GM11168 (cell line): ENCODE data around the gene PPP1R18.

Experiments
- in situ Hi-C: fragments of 300-500 bp; cut with MboI; formaldehyde crosslinking; loops from one replicate; pipeline ENCODE4 v1.12.0; 2022; ENCODE audit warnings: low sequenced_read_pairs; ENCODE audit not compliant: unreplicated experiment

PPP1R18 gene

DNA sequence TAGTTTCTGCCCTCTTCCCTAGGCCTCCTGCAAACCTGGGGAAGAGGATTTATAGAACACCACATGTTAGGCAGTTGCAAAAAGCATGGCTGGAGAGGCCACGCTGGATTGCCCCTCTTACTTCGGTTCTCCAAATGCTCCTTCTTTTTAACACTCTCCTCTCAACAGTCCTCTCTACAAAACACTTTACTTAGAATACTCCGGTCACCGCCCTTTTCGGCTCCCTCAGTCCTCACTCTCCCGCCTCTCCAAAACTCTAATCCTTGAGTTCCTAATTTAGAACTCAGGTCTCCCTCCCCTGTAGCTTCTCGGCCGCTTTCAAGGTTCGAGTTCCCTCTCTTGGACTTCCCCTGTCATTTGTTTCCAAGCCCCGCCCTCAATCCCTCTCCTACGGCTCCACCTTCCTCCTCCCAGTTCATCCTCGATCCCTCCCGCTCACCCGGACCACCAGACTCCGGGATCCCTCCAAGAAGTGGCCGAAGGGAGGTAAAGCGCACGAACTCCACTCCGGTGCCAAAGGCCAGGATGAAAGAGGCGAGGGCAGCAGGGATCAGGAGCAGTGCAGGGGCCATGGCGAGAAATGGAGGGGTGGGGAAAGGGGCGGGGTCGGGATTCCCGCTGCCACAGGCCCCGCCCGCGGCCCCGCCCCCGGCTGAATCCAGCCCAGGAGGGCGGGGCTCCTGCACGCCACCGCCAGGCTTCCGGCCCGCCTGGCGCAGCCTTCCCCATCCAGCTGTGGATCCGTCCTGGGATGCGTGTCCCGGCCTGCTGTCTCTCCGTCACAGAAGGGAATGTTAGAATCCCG, 4.2 kb upstream of the PPP1R18 start, which contains the start of gene NRM:
Gene NRM, minus strand, starts transcription at position 582 of the 805 bp plus-strand sequence. Its CDS starts 10 bp downstream, at position 572.
- in situ Hi-C loops = no loop called here

DNA sequence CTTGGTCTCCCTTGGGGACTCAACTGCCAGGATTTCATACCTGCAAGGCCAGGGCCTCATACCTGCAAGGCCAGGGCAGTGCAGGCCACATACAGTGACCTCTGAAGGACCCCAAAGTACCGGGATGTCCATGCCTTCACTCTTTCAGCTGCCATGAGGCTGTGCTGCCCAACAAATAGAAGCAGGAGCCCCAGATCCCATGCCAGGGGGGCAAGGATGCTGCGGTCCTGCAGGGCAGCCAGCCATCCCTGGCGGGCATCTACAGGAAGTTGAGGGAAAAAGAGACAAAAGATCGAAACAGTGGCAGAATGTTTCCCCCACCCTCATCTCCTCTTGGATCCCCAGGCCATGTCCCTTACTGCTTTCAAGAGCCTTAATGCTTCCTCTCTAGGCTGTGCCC, 3.5 kb upstream of the PPP1R18 start:
- in situ Hi-C loops = no loop called here

DNA sequence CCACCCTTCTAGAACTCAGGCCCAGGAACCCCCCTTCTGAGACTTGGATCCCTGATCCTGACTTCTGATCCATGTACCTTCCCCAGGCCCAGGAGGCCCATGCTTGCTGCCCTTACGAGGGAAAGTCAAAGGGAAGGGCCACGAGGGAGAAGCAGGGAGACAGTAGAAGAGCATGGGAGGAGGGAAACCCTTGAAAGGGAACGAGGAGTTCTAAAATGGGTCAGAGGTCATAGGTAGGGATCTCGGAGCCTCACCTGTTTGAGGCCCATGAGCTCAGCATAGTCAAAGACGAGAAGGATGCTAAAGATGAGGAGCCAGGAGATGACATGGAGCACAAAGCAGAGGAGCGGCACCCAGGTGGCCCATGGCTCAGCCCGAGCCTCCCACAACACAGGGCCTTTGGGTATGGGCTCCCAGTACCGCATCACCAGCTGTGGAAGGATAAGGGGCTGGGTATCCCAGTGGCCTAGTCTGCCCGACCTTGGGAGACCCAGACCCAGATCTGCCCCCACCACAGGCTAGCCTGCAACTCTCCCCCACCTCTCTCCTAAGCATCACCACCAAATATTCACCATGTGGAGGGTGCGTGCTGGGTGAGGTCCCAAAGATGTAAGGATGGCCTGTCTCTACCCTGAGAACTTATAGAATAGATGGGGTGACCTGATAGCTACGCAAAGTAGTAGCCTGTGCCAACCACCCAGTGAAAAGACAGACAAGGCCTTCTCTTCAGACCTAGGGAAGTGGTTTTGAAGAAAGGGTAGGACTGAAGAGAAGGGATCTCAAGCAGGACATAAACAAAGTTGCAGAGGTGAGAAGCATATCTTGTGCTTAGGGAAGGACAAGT, 2.8 kb upstream of the PPP1R18 start:
- in situ Hi-C loops = no loop called here

DNA sequence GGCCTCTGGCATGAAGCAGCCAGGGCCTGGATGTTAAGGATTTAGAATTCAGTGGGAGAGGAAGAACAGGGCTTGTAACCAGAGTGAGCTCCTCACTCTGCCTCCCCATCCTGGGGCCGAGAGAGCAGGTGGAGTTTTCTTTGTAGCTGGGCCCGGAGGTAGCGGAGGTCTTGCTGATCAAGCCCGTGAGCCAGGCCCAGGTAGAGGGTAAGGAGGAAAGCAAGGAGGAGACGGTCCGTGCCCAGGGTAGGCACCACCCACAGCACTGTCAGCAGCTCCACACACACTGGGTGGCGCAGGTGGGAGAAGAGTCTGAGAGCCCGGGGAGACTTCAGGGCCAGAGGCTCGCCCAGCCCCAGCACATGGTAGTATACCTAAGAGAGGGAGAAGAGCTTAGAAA, 2.1 kb upstream of the PPP1R18 start:
- in situ Hi-C loops = no loop called here

DNA sequence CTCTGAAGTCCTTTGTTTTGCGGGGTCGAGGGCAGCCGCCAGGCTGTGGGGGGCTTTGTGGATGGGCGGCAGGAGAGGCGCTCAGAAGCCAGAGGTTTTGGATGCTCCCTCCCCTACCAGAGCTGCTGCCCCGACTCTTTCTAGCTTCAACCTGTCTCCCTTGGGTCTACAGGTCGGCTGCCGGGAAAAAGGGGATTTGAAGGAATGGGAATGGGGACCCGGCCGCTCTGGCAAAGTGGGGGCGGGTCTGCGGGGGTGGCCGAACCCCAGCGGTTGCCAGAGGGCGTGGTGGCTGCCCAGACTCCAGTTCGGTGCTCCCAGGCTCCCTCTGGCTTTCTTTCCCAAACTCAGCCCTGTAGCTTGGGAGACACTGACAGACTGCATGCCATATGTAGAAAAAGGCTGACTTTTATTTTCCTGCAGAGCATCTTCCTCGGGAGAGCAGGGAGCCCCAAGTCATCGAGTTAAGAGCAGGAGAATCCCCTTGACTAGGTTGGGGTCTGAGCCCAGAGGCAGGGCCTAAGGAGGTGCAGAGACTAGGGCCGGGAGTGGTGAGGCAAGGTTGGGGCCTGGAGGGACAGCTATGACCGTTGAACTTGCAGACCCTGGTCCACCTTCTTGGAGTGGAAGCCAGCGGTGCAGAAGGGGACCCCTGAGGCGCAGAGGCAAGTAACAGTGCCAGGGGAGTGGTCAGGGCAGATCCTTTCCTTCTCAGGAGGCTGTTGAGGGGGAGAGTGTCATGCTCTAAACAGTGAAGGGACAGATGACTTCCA, 1.4 kb upstream of the PPP1R18 start:
- in situ Hi-C loops = no loop called here

DNA sequence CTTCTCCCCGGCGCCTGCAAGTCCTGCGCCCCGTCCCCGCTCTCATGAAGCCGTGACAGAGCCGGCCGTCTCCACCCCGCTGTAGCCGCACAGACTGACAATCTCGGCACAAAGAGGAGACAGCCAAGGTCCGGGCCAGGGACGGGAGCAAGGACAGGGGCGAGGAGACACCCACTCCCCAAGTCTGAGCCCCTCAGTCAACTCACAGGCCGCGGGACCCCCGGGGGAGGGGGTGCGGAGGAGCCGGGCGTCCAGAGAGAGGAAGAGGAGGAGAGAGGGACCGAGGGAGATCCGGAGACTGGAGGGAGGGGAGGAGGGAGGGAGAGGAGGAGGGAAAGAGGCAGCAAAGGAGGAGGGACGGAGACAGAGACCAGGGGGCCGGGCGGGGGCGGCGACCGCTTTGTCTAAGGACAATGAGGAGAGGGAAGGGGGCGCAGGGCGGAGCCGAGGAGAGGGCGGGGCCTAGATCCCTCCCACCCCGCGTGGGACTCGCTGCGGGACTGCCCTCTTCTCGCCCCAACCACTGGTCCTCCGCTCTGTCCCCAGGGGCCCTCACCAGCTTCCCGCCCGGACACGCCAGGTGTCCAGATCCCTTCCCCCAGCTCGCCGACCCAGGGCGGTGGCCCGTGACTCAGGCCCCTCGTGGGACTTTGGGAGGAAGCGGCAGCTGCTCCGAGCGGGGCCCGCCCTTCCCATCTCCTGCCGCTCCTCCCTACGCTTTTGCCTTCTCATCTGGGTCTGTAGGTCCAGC, 638 bp upstream of the PPP1R18 start:
- in situ Hi-C loops = no loop called here

DNA sequence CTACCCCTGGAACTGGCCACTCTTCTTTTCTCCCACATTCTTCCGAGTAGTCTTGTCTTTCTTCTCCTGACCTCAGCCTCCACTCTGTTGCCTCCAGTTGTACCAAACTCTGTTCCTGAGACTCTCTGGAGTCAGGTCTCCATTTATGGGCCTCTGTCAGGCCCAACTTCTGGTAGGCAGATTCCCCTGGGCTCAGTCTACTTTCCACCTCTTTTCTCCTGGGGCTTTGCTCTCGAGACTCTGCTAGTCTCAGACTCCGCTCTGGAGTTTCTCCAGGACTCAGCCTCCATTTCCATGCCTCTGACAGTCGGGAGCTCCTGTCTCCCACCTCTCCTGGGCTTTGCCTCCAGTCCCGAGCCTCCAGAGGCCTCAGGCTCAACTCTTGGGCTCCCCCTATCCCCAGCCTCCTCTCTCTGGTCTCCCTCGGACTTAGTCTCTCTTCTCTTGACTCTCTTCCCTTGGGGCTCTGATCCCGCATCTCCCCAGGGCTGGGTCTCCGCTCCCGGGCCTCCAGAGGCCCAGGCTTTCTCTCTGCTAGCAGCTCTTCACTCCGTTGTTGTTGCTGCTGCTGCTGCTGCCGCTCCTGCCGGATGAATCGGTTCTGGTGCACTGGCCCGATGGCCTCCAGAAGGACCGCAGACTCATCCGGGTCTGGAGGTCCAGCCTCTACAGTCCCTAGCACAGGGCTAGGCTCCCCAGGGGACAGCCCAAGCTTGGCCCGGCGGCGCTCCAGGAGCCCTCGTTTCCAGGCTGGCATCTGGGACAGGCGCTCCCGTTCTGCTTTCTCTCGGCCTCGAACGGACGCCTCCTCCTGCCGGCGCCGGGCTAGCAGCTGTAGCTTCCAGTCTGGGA, 1.1 kb downstream of the PPP1R18 start:
- in situ Hi-C loops = no loop called here

DNA sequence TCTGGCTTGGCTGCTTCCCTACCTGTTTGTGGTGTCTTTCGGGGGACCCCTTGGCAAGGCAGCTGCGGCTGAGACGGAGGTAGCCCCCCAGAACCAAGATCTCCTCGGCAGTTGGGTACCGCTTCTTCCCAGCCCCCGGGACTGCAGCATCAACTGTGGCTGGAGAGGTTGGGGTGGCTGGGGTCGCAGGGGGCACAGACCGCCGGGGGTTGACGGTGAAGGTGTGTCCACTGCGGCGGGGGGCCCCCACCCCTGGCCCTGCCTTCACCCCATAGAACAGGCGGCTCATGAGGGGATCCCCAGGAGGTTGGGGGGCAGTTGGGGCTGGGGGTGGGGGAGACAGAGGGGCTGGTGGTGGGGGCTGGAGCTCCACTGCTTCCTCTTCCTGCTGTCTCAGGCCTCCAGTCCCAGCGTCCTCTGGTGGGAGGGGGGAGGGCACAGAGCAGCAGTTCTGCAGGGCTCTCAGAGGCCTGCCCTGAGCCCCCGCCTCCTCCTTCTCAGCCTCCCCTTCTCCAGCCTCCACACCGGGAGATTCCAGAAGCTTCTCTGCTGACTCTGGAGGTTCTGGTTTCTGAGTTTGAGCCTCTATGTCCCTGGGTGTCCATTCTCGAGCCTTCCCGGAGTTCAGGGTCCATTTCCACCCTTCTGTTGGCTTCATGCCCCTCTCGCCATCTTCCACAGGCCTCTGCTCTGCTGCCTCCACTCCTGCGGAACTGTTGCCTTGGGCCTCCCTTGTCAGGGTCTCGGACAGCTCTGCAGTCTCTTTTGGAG, 1.9 kb downstream of the PPP1R18 start:
- in situ Hi-C loops = no loop called here

DNA sequence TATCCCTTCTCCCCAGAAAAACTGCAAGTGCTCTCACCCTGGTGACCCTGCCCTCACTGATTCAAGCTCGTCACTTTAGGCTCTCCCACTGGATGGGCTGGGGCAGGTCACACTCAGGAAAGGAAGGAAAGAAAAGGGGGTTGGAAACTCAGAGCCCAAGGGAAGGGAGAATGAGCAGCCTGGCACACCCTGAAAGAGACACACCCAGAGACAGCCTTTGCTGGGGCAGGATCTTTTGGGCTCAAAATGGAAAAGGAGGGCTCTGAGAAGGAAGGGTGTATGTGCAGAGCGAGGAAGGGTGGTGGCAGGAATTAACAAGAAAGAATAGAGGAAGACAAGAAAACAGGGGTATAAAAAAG, 2.5 kb downstream of the PPP1R18 start:
- in situ Hi-C loops = no loop called here

DNA sequence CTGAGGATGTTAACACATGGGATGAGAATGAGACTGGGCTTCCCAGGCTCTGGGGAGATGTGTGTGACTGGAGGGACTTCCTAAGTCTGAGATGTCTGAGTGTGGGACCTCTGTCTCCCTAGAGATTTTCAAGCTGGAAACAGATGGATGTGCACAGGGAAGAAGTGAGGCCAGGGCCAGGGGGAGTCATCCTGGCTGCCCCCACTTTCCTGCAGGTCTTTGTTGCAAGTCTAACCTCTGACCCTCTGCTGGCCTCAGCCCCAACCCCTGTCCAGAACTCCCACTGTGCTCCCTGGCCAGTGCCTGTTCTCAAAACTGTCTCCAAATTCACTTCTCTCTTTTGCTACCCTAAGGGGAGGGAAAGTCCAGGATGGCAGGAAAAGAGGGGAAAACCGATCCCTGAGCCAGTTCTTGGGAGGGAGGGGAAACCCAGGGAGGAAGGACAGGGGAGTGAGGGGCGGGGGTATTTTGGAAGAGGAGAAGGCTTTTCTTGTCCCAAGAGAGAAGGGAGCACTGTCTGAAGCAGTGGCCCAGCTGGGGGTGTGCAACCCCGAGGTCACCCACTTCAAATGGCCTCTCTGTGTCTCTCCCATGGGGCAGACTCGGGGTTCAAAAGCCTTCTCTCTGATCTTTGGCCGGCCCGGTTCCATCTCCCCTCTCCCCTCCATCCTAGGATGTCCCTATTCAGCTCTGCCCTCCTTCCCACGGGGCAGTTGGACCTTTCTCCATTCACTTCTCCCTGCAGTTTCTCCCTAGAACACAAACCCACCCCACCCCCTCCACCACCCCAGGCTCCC, 3.1 kb downstream of the PPP1R18 start:
- in situ Hi-C loops = no loop called here

DNA sequence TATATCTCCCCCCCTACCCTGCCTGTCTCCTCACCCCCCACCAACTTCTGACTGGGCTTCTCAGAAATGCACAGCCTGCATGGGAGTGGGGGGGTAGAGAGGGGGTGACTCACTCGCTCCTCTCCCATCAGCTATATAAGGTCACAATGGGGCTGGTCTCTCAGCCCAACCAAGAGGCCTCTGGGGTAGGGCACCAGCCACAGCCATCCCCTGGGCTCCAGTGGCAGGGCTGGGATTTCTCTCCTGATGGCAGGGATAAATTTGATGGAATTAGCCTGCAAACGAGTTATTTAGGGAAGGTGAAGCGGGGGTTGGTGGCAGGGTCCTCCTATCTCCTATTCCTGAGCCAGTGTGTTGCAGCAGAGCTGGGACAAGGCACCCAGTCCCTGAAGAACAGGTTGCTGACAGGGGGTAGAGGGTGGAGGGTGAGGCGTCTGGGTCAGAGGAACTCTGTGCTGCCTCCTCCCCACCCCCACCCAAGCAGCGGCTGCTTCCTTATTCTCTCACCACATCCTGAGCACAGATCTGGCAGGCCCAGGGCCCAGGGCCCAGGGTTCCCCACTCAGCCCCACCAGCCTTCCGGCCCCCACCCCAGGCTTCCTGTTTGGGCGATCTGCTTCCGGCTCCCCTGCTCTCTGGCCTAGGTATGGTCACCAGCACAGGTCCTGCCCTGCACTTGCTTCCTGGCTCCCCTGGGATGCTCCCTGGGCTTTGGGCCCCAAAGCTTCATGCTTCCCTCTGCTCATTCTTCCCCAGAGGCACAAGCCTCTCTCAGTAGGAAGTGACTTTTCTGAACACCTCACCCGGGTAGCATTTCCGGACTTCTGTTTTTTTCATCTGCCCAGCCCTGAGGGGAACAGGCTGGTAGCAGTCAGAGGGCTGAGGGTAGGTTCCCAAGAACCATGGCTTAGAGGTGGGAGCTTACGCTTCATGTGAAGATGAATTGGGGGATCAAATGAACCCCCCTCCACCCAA, 4.0 kb downstream of the PPP1R18 start:
- in situ Hi-C loops = no loop called here

DNA sequence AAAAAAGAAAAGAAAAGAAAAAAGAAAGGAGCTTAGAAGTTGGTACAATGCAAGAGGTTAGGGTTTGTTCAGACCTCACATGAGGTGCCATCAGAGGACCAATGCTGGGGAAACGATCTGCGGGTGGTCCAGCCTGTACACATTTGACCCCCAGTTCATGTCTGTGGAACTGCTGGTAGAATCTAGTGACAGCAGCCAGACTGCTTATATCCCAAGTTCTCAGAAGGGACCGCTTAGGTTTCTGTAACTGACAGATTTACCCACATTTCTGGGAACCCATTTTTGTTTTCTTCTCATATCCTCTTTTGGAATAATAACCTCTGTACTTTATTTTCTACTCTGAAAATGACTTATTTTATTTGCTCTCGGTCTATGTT, 4.7 kb downstream of the PPP1R18 start:
- in situ Hi-C loops = no loop called here

DNA sequence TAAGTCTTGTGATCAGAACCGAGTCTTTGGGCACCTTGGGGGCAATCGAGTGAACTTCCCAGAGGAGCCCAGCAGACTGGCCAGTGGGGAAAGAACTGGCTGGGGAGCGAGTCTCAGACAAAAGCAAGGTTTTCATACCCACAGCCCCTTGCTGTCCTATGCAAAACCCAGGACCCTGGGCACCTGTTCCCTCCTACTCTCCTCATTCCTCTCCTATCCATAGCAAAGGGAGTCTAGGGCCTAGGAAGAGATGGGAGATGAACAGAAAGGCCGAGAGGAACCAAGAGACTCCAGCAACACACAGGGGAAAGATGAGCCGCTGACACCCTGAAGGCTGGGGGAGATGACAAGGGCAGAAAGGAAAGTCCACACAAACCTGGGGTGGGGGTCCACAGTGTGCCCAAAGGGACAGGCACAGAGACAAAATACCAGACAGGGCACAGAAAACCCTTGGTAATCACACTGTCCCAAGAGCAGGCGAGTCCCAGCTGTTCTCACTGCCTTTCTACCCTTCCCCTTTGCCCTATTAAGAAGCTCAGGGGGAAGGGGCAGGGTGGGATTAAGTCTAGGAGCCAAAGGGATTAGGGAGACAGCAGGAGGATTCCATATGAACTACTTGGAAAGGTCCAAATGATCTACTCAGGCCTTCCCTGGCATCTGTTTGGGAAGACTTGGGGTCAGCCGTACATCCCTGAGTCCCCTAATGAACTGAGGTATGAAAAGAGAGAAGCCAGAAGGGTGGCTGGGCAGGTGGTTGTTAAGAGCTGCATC, 6.5 kb downstream of the PPP1R18 start:
- in situ Hi-C loops = no loop called here

DNA sequence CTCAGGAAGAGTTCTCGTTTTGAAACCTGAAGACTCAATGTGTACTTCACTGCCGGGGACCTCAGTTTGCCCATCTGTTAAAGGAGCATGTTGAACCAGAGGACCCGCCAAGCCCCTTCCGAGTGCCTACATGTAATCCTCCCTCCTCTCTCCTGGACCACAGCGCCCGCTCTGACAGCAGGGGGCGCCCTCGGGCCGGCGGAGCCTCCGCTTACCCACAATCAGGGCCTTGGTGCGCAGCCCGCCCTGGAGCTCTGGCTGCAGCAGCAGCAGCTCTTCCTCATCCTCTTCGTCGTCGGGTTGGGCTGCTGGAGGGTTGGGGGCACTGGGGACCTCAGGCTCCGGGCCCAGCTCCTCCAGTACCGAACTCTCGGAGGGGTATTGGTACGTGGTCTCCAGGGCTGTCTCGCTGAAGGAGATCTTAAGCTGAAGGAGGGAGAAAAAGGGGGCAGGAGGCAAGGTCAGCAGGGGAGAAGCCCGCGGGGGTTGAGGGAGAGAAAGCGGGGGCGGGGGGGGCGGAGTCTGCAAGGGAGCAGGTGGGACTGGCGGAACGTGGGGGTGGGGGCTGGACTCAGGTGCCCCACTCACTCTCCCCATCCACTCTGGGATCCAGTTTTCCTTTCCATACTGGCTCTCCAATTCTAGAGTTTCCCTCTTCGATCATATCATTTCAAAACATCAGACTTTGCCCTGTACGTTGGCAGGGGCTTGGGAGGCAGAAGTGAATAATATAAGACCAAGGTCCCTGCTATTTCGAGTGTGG, 7.3 kb downstream of the PPP1R18 start:
- in situ Hi-C loops = no loop called here

DNA sequence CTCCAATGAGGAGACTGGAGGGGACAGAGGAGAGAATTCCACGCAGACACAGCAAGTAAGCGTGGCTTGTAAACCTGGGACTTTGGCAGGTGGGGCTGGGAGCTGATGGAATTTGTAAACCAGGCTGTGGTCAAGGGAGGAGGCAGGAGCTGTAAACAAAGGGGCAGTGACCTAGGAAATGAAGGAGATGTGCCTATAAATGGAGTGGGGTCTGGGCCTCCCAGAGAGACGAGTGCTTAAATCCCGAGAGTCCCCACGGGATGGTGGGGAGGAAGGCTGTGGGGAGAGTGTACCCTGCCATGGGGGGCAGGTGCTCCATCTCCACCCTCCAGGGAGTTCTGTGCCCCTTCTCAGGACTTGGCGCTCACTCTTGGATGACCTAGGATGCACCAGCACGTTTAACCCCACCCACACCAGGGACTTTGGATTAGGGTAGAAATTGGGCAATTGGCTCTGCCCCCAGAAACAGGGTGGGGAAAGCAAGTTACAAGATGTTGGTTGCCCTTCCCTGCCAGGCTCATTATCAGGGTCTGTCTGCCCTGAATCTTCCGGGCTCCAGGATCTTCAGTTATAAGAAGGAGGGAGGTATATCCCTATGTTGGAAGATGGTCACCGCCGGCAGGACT, 9.7 kb downstream of the PPP1R18 start:
- in situ Hi-C loops = no loop called here
